Gastroesophageal sphincter (tissue), 3 donors: ENCODE data around the gene KCNT1.

Source experiments
- POLR2AphosphoS5 ChIP-seq: sonication (generic); formaldehyde crosslinking; IDR thresholded peaks from one replicate; pipeline ENCODE4 v1.6.1; 2017; ENCODE audit warnings: antibody characterized with exemption
- TF ChIP-seq, protein P1 (sequence below), 4 experiments: fragments of 200-600 bp in 2 of 4; fragments of 450-650 bp in 2 of 4; sonication (generic) in 1 of 4; IDR thresholded peaks; one replicate each; pipeline ENCODE4 v1.5.1; 2017 to 2019; ENCODE audit warnings: antibody characterized with exemption in 4 of 4, mild to moderate bottlenecking in 2 of 4, moderate library complexity in 2 of 4

DNA sequence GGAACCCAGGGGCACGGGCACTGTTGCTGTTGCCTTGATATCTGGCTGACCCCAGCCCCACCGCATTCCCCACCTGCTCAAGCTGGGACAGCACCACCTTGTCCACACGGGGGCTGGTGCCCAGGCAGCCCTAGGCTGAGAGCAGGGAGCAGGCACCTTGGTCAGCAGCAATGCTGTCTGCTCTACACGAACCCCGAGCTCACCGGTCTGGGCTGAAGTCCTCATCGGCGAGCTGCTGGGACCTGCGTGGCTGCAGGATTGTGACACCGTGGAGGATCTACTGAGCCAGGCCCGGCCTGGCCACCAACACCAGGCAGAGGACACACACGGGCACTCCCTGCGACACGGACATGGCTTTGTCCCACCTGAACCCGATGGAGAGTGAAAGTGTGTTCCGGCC lies 78.1 kb downstream of the KCNT1 start:
- TF ChIP-seq, protein P1, sequence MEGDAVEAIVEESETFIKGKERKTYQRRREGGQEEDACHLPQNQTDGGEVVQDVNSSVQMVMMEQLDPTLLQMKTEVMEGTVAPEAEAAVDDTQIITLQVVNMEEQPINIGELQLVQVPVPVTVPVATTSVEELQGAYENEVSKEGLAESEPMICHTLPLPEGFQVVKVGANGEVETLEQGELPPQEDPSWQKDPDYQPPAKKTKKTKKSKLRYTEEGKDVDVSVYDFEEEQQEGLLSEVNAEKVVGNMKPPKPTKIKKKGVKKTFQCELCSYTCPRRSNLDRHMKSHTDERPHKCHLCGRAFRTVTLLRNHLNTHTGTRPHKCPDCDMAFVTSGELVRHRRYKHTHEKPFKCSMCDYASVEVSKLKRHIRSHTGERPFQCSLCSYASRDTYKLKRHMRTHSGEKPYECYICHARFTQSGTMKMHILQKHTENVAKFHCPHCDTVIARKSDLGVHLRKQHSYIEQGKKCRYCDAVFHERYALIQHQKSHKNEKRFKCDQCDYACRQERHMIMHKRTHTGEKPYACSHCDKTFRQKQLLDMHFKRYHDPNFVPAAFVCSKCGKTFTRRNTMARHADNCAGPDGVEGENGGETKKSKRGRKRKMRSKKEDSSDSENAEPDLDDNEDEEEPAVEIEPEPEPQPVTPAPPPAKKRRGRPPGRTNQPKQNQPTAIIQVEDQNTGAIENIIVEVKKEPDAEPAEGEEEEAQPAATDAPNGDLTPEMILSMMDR (IDR thresholded peaks at IDR 0.05): no peak
- TF ChIP-seq POLR2AphosphoS5: no peak
